SKM-1 (cell line): Measurements from ENCODE around the gene TRABD.

ENCODE experiments used
- DNase-seq: peaks from one replicate; lab custom pipeline; 2025; ENCODE audit not compliant: unreplicated experiment; lab: John Stamatoyannopoulos, UW

TRABD gene

GRCh38 chr22:50173983-50174355, 11.7 kb upstream of the TRABD start:
- no peak for DNase-seq

GRCh38 chr22:50174382-50175190, 11.1 kb upstream of the TRABD start:
- DNase-seq: no peak

GRCh38 chr22:50175191-50175461, 10.6 kb upstream of the TRABD start:
- DNase-seq: no peak

- DNase-seq: no peak
These were observed 9.5 kb upstream of the TRABD start for GRCh38 chr22:50175921-50176849.

- DNase-seq: no peak
These were observed 8.7 kb upstream of the TRABD start for GRCh38 chr22:50176850-50177536.

GRCh38 chr22:50177537-50178470, 7.9 kb upstream of the TRABD start:
- no peak for DNase-seq

GRCh38 chr22:50178471-50178864, 7.2 kb upstream of the TRABD start:
- no peak for DNase-seq

GRCh38 chr22:50178871-50179869, 6.5 kb upstream of the TRABD start:
- DNase-seq: no peak

GRCh38 chr22:50179937-50180726, 5.6 kb upstream of the TRABD start:
- DNase-seq: no peak

- no peak for DNase-seq
These were observed 4.8 kb upstream of the TRABD start for GRCh38 chr22:50180727-50181521.

GRCh38 chr22:50182176-50183081, 3.3 kb upstream of the TRABD start:
- no peak for DNase-seq

- DNase-seq: no peak
These were observed 2.4 kb upstream of the TRABD start for GRCh38 chr22:50183141-50183971.

- no peak for DNase-seq
These were observed 1.5 kb upstream of the TRABD start for GRCh38 chr22:50184004-50184901.

GRCh38 chr22:50184902-50185374, 775 bp upstream of the TRABD start:
- DNase-seq: no peak

- DNase-seq: no peak
These were observed 535 bp downstream of the TRABD start for GRCh38 chr22:50186181-50186714.
